WTC11 (cell line): ENCODE results near the gene PLK2. TPM values are rescaled to one million over a fixed set of nuclear protein-coding genes. Genes with fewer than 3 reads are reported as not detected.

Experiments
- ATAC-seq: fragments of 200-7000 bp; cut with Tn5 transposase; 2 replicates; pipeline ENCODE4 v1.10.0; 2021; ENCODE audit warnings: mild to moderate bottlenecking, moderate library complexity
- CTCF ChIA-PET: fragments of 300-600 bp; sonication (Branson Sonifier 250); formaldehyde crosslinking; loops from one replicate; lab custom pipeline; 2021; ENCODE audit warnings: antibody characterized with exemption; lab: Charles Lee
- POLR2A ChIA-PET: fragments of 350-600 bp; sonication (Branson Sonifier 250); formaldehyde crosslinking; loops from one replicate; lab custom pipeline; 2021; ENCODE audit warnings: antibody characterized with exemption; lab: Charles Lee
- DNase-seq: peaks from one replicate; pipeline ENCODE4 v3.0.0; 2021; ENCODE audit warnings: low spot score
- H3K27ac Mint-ChIP-seq: 2 replicates; pipeline ENCODE4 v1.8.0; 2021; ENCODE audit warnings: mixed read lengths
- H3K27me3 Mint-ChIP-seq: 2 replicates; pipeline ENCODE4 v1.8.0; 2021; ENCODE audit warnings: low read depth, mild to moderate bottlenecking, moderate library complexity, mixed read lengths
- H3K36me3 Mint-ChIP-seq: 2 replicates; pipeline ENCODE4 v1.8.0; 2021; ENCODE audit warnings: mixed read lengths
- H3K4me1 Mint-ChIP-seq: 2 replicates; pipeline ENCODE4 v1.8.0; 2022; ENCODE audit warnings: mixed read lengths
- H3K4me3 Mint-ChIP-seq: 2 replicates; pipeline ENCODE4 v1.8.0; 2021; ENCODE audit warnings: mild to moderate bottlenecking, moderate library complexity, mixed read lengths
- H3K9me3 Mint-ChIP-seq: 2 replicates; pipeline ENCODE4 v1.8.0; 2021; ENCODE audit warnings: mixed read lengths
- AFF4 ChIP-seq: sonication (generic); formaldehyde crosslinking; IDR thresholded peaks from 2 replicates; pipeline ENCODE4 v1.8.1; 2023; ENCODE audit warnings: mild to moderate bottlenecking, missing genetic modification reagents, borderline replicate concordance
- CREB1 ChIP-seq: sonication (generic); formaldehyde crosslinking; IDR thresholded peaks from 2 replicates; pipeline ENCODE4 v1.8.0; 2023; ENCODE audit warnings: mild to moderate bottlenecking, missing genetic modification reagents
- GABPB1 ChIP-seq: sonication (generic); formaldehyde crosslinking; IDR thresholded peaks from 2 replicates; pipeline ENCODE4 v1.8.1; 2023; ENCODE audit warnings: mild to moderate bottlenecking, missing genetic modification reagents
- IRF2 ChIP-seq: sonication (generic); formaldehyde crosslinking; IDR thresholded peaks from 2 replicates; pipeline ENCODE4 v1.8.0; 2022; ENCODE audit warnings: low read depth, missing genetic modification reagents, borderline replicate concordance
- JUN ChIP-seq: sonication (generic); formaldehyde crosslinking; IDR thresholded peaks from 2 replicates; pipeline ENCODE4 v1.8.0; 2023; ENCODE audit warnings: mild to moderate bottlenecking, missing genetic modification reagents
- NFYB ChIP-seq: sonication (generic); formaldehyde crosslinking; conservative IDR thresholded peaks from 2 replicates; pipeline ENCODE4 v1.8.0; 2022; ENCODE audit warnings: low read depth, missing genetic modification reagents
- STAT6 ChIP-seq: sonication (generic); formaldehyde crosslinking; conservative IDR thresholded peaks from 2 replicates; pipeline ENCODE4 v1.8.1; 2023; ENCODE audit warnings: mild to moderate bottlenecking, low read depth, missing genetic modification reagents, moderate library complexity
- TP53 ChIP-seq: sonication (generic); formaldehyde crosslinking; IDR thresholded peaks from 2 replicates; pipeline ENCODE4 v1.8.1; 2023; ENCODE audit warnings: mild to moderate bottlenecking, missing genetic modification reagents
- ZBTB21 ChIP-seq: sonication (generic); formaldehyde crosslinking; IDR thresholded peaks from 2 replicates; pipeline ENCODE4 v1.8.1; 2023; ENCODE audit warnings: mild to moderate bottlenecking, missing genetic modification reagents, borderline replicate concordance
- ZNF138 ChIP-seq: sonication (generic); formaldehyde crosslinking; conservative IDR thresholded peaks from 2 replicates; pipeline ENCODE4 v1.8.1; 2022; ENCODE audit warnings: mild to moderate bottlenecking, moderate library complexity, missing genetic modification reagents
- ZNF232 ChIP-seq: sonication (generic); formaldehyde crosslinking; IDR thresholded peaks from 2 replicates; pipeline ENCODE4 v1.8.0; 2022; ENCODE audit warnings: mild to moderate bottlenecking, missing genetic modification reagents
- ZNF317 ChIP-seq: sonication (generic); formaldehyde crosslinking; IDR thresholded peaks from 2 replicates; pipeline ENCODE4 v1.8.1; 2023; ENCODE audit warnings: low read depth, mild to moderate bottlenecking, moderate library complexity, missing genetic modification reagents, borderline replicate concordance
- ZNF396 ChIP-seq: fragments of 250-450 bp; sonication (Bioruptor Pico); IDR thresholded peaks from 2 replicates; pipeline ENCODE4 v1.8.0; 2021; ENCODE audit warnings: mild to moderate bottlenecking, moderate library complexity, borderline replicate concordance
- ZNF423 ChIP-seq: fragments of 250-450 bp; sonication (Bioruptor Pico); IDR thresholded peaks from 2 replicates; pipeline ENCODE4 v2.1.2; 2022; ENCODE audit warnings: mild to moderate bottlenecking, moderate library complexity
- total RNA-seq: library from RNA; stranded (reverse); gene quantifications from 3 replicates; pipeline ENCODE4 v1.2.3, GENCODE V29; 2021
- TF ChIP-seq, protein P1 (sequence below): fragments of 250-450 bp; sonication (Bioruptor Pico); IDR thresholded peaks from 2 replicates; pipeline ENCODE4 v1.9.0; 2021; ENCODE audit warnings: mild to moderate bottlenecking
- TF ChIP-seq, protein P2 (sequence below): sonication (generic); formaldehyde crosslinking; IDR thresholded peaks from 2 replicates; pipeline ENCODE4 v1.8.0; 2022; ENCODE audit warnings: mild to moderate bottlenecking, missing genetic modification reagents
- TF ChIP-seq, protein P3 (sequence below): sonication (generic); formaldehyde crosslinking; IDR thresholded peaks from 2 replicates; pipeline ENCODE4 v1.8.0; 2022; ENCODE audit warnings: missing genetic modification reagents

PLK2 gene
- total RNA-seq, 1 experiment from 2014 or later: 37.1 TPM

- TF ChIP-seq AFF4 (CRISPR knock-in tag): no peak
- no peak for TF ChIP-seq ZBTB21 (CRISPR knock-in tag)
- TF ChIP-seq, protein P1, sequence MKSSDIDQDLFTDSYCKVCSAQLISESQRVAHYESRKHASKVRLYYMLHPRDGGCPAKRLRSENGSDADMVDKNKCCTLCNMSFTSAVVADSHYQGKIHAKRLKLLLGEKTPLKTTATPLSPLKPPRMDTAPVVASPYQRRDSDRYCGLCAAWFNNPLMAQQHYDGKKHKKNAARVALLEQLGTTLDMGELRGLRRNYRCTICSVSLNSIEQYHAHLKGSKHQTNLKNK (CRISPR knock-in tag): no peak
- no peak for TF ChIP-seq ZNF138 (CRISPR knock-in tag)
- TF ChIP-seq GABPB1 (CRISPR knock-in tag): no peak
- TF ChIP-seq, protein P2, sequence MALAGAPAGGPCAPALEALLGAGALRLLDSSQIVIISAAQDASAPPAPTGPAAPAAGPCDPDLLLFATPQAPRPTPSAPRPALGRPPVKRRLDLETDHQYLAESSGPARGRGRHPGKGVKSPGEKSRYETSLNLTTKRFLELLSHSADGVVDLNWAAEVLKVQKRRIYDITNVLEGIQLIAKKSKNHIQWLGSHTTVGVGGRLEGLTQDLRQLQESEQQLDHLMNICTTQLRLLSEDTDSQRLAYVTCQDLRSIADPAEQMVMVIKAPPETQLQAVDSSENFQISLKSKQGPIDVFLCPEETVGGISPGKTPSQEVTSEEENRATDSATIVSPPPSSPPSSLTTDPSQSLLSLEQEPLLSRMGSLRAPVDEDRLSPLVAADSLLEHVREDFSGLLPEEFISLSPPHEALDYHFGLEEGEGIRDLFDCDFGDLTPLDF (CRISPR knock-in tag): no peak
- TF ChIP-seq ZNF232: no peak
Observed at GRCh38 chr5:58407042-58407719, 52.7 kb downstream of the PLK2 start (continued).

DNA sequence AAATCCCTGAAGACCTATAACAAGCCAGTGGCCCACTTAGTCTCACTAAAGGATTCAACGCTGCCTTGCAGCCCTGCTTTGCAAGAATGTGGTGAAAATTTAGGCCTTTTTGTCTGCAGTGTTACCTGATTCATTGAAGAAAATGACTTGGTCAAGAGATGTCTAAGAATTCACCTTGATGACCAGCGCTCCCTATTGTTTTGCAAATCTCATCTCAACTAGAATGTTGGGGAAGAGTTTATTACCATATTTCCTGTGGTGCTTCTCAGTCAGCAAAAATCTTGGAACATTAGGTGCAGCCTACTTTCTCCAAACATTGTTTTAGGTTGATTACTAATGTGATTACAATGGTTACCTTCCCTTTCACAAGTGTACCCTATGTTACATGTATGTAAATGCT lies 53.5 kb downstream of the PLK2 start:
- no peak for TF ChIP-seq JUN (CRISPR knock-in tag)
- no peak for TF ChIP-seq STAT6 (CRISPR knock-in tag)
- TF ChIP-seq CREB1 (CRISPR knock-in tag): no peak
- TF ChIP-seq ZNF423: 0 out of 2 replicates have a peak, but pooled peaks have one; percentile 25
- peaks cover 3% of the 10 kb centered on the region; the same call in 1 of the 2 replicates for H3K9me3 Mint-ChIP-seq
- ATAC-seq (peak; percentile 72), DNase-seq (no peak)
- peaks cover 6% of the 10 kb centered on the region for H3K27me3 Mint-ChIP-seq
- H3K4me3 Mint-ChIP-seq: peak overlapping the region; percentile 3; the same call in 1 of the 2 replicates
- peaks cover 75% of the 10 kb centered on the region for H3K4me1 Mint-ChIP-seq
- ChIA-PET CTCF (no interaction called here), POLR2A (no interaction called here)
- H3K36me3 Mint-ChIP-seq: no peaks in the 10 kb centered on the region; the same call in 1 of the 2 replicates
- H3K27ac Mint-ChIP-seq: peak overlapping the region; percentile 90; the same call in 1 of the 2 replicates

DNA sequence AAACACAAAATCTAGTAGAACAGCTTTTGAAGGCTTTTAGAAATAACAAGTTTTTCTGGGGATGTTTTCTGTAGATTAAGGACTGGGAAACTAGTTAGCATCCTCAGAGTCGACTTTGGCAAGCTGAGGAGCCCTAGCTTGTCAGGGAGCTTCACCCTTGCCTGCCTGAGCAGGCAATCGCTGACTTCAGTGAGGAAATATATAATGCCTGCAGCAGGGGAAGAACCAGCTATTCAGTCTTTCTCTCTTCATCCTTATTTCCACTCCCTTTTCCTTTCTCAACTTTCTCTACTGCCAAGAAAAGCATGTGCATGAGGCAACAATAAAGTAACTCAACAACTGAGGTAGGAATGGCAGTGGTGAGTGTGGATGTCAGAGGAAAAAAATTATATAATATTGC lies 54.7 kb downstream of the PLK2 start:
- ATAC-seq (no peak), DNase-seq (no peak)
- ChIA-PET POLR2A (no interaction called here), CTCF (interaction anchor here (0.6 kb wide), 1 partner anchor 41 kb away, joined by 3 read pairs; no protein-coding TSS in a partner anchor)
- no peak overlapping the region for H3K4me3 Mint-ChIP-seq
- H3K36me3 Mint-ChIP-seq: no peaks in the 10 kb centered on the region; the same call in 1 of the 2 replicates
- H3K4me1 Mint-ChIP-seq: peaks cover 68% of the 10 kb centered on the region
- no peak overlapping the region for H3K27ac Mint-ChIP-seq
- peaks cover 6% of the 10 kb centered on the region for H3K27me3 Mint-ChIP-seq
- H3K9me3 Mint-ChIP-seq: peaks cover 3% of the 10 kb centered on the region; the same call in 1 of the 2 replicates
- no peak for TF ChIP-seq TP53 (CRISPR knock-in tag)
- no peak for TF ChIP-seq STAT6 (CRISPR knock-in tag)
- TF ChIP-seq ZNF396 (CRISPR knock-in tag): no peak
- TF ChIP-seq NFYB (CRISPR knock-in tag): no peak
- TF ChIP-seq IRF2 (CRISPR knock-in tag): no peak
- TF ChIP-seq ZNF317 (CRISPR knock-in tag): no peak
- TF ChIP-seq, protein P3, sequence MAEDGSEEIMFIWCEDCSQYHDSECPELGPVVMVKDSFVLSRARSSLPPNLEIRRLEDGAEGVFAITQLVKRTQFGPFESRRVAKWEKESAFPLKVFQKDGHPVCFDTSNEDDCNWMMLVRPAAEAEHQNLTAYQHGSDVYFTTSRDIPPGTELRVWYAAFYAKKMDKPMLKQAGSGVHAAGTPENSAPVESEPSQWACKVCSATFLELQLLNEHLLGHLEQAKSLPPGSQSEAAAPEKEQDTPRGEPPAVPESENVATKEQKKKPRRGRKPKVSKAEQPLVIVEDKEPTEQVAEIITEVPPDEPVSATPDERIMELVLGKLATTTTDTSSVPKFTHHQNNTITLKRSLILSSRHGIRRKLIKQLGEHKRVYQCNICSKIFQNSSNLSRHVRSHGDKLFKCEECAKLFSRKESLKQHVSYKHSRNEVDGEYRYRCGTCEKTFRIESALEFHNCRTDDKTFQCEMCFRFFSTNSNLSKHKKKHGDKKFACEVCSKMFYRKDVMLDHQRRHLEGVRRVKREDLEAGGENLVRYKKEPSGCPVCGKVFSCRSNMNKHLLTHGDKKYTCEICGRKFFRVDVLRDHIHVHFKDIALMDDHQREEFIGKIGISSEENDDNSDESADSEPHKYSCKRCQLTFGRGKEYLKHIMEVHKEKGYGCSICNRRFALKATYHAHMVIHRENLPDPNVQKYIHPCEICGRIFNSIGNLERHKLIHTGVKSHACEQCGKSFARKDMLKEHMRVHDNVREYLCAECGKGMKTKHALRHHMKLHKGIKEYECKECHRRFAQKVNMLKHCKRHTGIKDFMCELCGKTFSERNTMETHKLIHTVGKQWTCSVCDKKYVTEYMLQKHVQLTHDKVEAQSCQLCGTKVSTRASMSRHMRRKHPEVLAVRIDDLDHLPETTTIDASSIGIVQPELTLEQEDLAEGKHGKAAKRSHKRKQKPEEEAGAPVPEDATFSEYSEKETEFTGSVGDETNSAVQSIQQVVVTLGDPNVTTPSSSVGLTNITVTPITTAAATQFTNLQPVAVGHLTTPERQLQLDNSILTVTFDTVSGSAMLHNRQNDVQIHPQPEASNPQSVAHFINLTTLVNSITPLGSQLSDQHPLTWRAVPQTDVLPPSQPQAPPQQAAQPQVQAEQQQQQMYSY (CRISPR knock-in tag): no peak
